Right lobe of liver (tissue), 6 donors: ENCODE data around the gene UBE3C. TPM values are rescaled to one million over a fixed set of nuclear protein-coding genes. Genes with fewer than 3 reads are reported as not detected.

ENCODE experiments used
- ATAC-seq, 4 donors: fragments of 200-7000 bp; cut with Tn5 transposase; one replicate each; pipeline ENCODE4 v1.9.1; 2020; ENCODE audit warnings: mild to moderate bottlenecking in 4 of 4, moderate library complexity in 4 of 4
- DNase-seq, 3 donors: peaks; one replicate each; pipeline ENCODE4 v3.0.0-alpha.2; 2020
- H3K27ac ChIP-seq, 3 donors: fragments of 200-600 bp; one replicate each; pipeline ENCODE4 v1.8.0; 2022
- H3K27me3 ChIP-seq, 2 donors: fragments of 200-600 bp; one replicate each; pipeline ENCODE4 v1.8.0; 2022
- H3K36me3 ChIP-seq, 4 donors: fragments of 200-600 bp; sonication (generic) in 1 of 4; one replicate each; pipeline versions ENCODE4 v1.5.1 to v1.8.0; 2017 to 2022; ENCODE audit warnings: control low read depth in 1 of 4
- H3K4me1 ChIP-seq, 4 donors: fragments of 200-600 bp; sonication (generic) in 1 of 4; one replicate each; pipeline versions ENCODE4 v1.5.1 to v1.8.0; 2017 to 2022; ENCODE audit warnings: control low read depth in 1 of 4
- H3K4me3 ChIP-seq, 3 donors: fragments of 200-600 bp; one replicate each; pipeline ENCODE4 v1.8.0; 2022
- H3K9me3 ChIP-seq, 4 donors: fragments of 200-600 bp; sonication (generic) in 1 of 4; one replicate each; pipeline versions ENCODE4 v1.5.1 to v1.8.0; 2017 to 2022; ENCODE audit warnings: control low read depth in 1 of 4
- CTCF ChIP-seq, 4 donors: fragments of 200-600 bp in 3 of 4; fragments of 450-650 bp in 1 of 4; IDR thresholded peaks; one replicate each; pipeline versions ENCODE4 v1.5.1 to v1.8.0; 2016 to 2022; ENCODE audit warnings: antibody characterized with exemption in 4 of 4, mild to moderate bottlenecking in 2 of 4
- POLR2A ChIP-seq: fragments of 450-650 bp; IDR thresholded peaks from one replicate; pipeline ENCODE4 v1.6.1; 2017; ENCODE audit warnings: antibody characterized with exemption, mild to moderate bottlenecking
- WGBS: methylation state at CpG from one replicate; pipeline ENCODE4 v1.1.6; 2018; ENCODE audit warnings: low coverage, low lambda C conversion rate; ENCODE audit not compliant: insufficient coverage; ENCODE audit errors: missing lambda C conversion rate; 5-methylcytosine and 5-hydroxymethylcytosine counted together
- intact Hi-C, 2 donors: fragments of 100-400 bp; cut with DNase I; formaldehyde crosslinking; loops; one replicate each; pipeline versions ENCODE4 v1.11.2 to v1.14.1; 2022
- total RNA-seq, 6 experiments: library from RNA; depleted of rRNA in 2 of 6; stranded (reverse); fragments of >200 nt in 2 of 6; fragmentation: NEBNext Ultra II Directional in 3 of 6; extraction: Animal tissue kit (Norgen Biotek cat#: 25700) in 3 of 6; gene quantifications; one replicate each; pipeline versions ENCODE4 v1.1.0 to v1.2.4, GENCODE V29; 2016 to 2023
- donor health status: DM: no; HTN: yes; CAD: no.
- donor health status: DM: no; HTN: no; CAD: no.
- donor health status: DM: no; HTN: no; CAD: no.
- donor health status: DM: no; HTN: yes; CAD: no.
- donor health status: DM: no; HTN: yes; CAD: no.

UBE3C gene
- total RNA-seq, 6 experiments from 2014 or later, result 28.3 to 48.1 (median 31.9) TPM

GRCh38 chr7:157194948-157195347 lies 56.2 kb downstream of the UBE3C start:
- H3K9me3 ChIP-seq, result no peaks in the 10 kb centered on the region
- TF ChIP-seq CTCF (IDR thresholded peaks at IDR 0.05) (no peak), POLR2A (no peak)
- H3K27me3 ChIP-seq, result no peaks in the 10 kb centered on the region
- H3K27ac ChIP-seq, result no peak overlapping the region
- WGBS, result 97% methylated on average over 3 of the region's 3 CpGs
- intact Hi-C loops, result no loop called here
- DNase-seq (no peak), ATAC-seq (no peak)
- H3K4me1 ChIP-seq, result peaks cover 0 to 12% (median 0%) of the 10 kb centered on the region in 4 donors
- H3K4me3 ChIP-seq, result no peak overlapping the region
- H3K36me3 ChIP-seq, result peaks cover 0 to 38% (median 0%) of the 10 kb centered on the region in 4 donors

- 94% methylated on average over 12 of the region's 12 CpGs for WGBS
- intact Hi-C loops, result no loop called here
Measured at GRCh38 chr7:157195868-157196267, 57.1 kb downstream of the UBE3C start.

GRCh38 chr7:157204134-157204533 lies 65.4 kb downstream of the UBE3C start:
- intact Hi-C loops, result no loop called here
- H3K4me1 ChIP-seq, result no peaks in the 10 kb centered on the region
- ATAC-seq (no peak), DNase-seq (no peak)
- no peak overlapping the region for H3K4me3 ChIP-seq
- WGBS, result 88% methylated on average over 5 of the region's 5 CpGs
- no peak overlapping the region for H3K27ac ChIP-seq
- H3K36me3 ChIP-seq, result peaks cover 0 to 49% (median 10%) of the 10 kb centered on the region in 4 donors
- TF ChIP-seq CTCF (IDR thresholded peaks at IDR 0.05) (no peak), POLR2A (no peak)
- no peaks in the 10 kb centered on the region for H3K27me3 ChIP-seq
- H3K9me3 ChIP-seq, result no peaks in the 10 kb centered on the region

More at GRCh38 chr7:157195868-157196267, 57.1 kb downstream of the UBE3C start:
- Histone ChIP-seq H3K36me3 (peaks cover 0 to 33% (median 0%) of the 10 kb centered on the region in 4 donors), H3K4me1 (peaks cover 0 to 12% (median 0%) of the 10 kb centered on the region in 4 donors), H3K4me3 (no peak overlapping the region), H3K27me3 (no peaks in the 10 kb centered on the region), H3K27ac (no peak overlapping the region), H3K9me3 (no peaks in the 10 kb centered on the region)
- no peak for DNase-seq
- no peak for TF ChIP-seq CTCF (IDR thresholded peaks at IDR 0.05)
- TF ChIP-seq POLR2A, result no peak
- no peak for ATAC-seq

GRCh38 chr7:157205438-157205837 lies 66.7 kb downstream of the UBE3C start:
- no peak for DNase-seq
- H3K4me3 ChIP-seq, result no peak overlapping the region
- no peak overlapping the region for H3K27ac ChIP-seq
- no peak for ATAC-seq
- H3K4me1 ChIP-seq, result no peaks in the 10 kb centered on the region
- H3K9me3 ChIP-seq, result no peaks in the 10 kb centered on the region
- intact Hi-C loops, result no loop called here
- peaks cover 0 to 48% (median 11%) of the 10 kb centered on the region in 4 donors for H3K36me3 ChIP-seq
- 100% methylated on average over 2 of the region's 2 CpGs for WGBS
- TF ChIP-seq POLR2A, result no peak
- no peak for TF ChIP-seq CTCF (IDR thresholded peaks at IDR 0.05)
- H3K27me3 ChIP-seq, result no peaks in the 10 kb centered on the region
